Prostate gland (tissue), 2 donors: ENCODE results near the gene OR2H1.

Source experiments
- CTCF ChIP-seq, 4 experiments: fragments of 200-600 bp in 2 of 4; fragments of 450-650 bp in 2 of 4; sonication (generic) in 2 of 4; IDR thresholded peaks; 1 replicate in 3 of 4; 2 replicates in 1 of 4; pipeline ENCODE4 v1.5.1; 2016 to 2019; ENCODE audit warnings: antibody characterized with exemption in 4 of 4, mild to moderate bottlenecking in 2 of 4, moderate library complexity in 2 of 4
- POLR2A ChIP-seq: fragments of 450-650 bp; IDR thresholded peaks from one replicate; pipeline ENCODE4 v1.6.1; 2016; ENCODE audit warnings: antibody characterized with exemption, mild to moderate bottlenecking
- POLR2AphosphoS5 ChIP-seq: sonication (generic); formaldehyde crosslinking; IDR thresholded peaks from one replicate; pipeline ENCODE4 v1.6.1; 2017; ENCODE audit warnings: antibody characterized with exemption

GRCh38 chr6:29426654-29427053 is 30.3 kb upstream of the OR2H1 start:
- TF ChIP-seq CTCF (IDR thresholded peaks at IDR 0.05) (no peak), POLR2A (no peak), POLR2AphosphoS5 (no peak)
